Stimulated activated CD8-positive, alpha-beta memory T cell treated with anti-CD3 and anti-CD28 coated beads, Interleukin-4, amount 100 ng/mL, for 4 hours (primary cell): ENCODE data around the gene RAB25.

ENCODE experiments used
- DNase-seq, 2 donors: peaks; one replicate each; pipeline ENCODE4 v3.0.0-alpha.2; 2020; ENCODE audit warnings: low read depth in 2 of 2, low spot score in 1 of 2

RAB25 gene

GRCh38 chr1:156100205-156100995, 39.4 kb downstream of the RAB25 start:
- DNase-seq, result no peak

GRCh38 chr1:156101880-156102279, 40.9 kb downstream of the RAB25 start:
- no peak for DNase-seq

DNA sequence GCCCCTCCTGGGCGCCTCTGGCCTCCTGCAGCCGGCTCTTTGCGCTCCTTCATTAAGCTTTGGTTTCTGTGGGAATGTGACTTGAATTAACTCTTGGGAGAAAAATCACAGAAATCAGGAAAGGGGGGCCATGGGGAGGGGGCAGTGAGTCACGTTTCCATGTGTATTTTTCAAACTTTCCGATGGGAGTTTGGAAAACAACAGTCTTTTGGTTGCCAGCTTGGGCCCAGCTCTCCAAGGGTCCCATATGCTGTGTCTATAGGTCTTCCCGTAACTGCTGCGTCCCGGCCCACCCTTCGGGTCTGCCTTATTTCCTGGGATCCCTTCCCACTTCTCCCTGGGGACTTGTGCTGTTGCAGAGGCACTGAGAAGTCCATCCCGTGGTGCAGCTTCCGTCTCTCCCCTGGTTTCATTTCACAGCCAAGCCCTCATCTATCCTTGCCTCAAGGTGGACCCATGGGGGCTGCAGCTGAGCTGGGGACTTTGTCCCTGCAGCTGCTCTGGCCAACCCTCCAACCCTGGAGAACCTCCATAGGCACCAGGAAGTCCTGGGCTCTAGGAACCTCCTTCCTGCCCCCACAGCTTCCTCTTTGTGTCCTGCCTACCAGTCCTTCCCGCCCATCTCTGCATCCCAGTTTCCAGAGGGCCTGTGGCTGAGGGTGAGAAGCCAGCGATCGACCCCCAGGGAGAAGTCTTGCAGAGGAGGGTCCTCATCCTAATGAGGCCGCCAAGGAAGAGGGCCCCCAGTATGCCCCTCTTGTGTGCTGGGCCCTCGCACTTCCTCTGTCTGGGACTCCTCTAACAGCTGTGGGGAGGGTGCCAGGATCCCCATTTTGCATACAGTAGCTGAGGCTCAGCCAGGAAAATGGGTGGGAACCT, 41.9 kb downstream of the RAB25 start:
- DNase-seq, result no peak

- DNase-seq, result no peak
These were observed 42.6 kb downstream of the RAB25 start for GRCh38 chr1:156103521-156103947.

- DNase-seq, result no peak
These were observed 43.3 kb downstream of the RAB25 start for GRCh38 chr1:156104065-156104810.

GRCh38 chr1:156104861-156105832, 44.2 kb downstream of the RAB25 start:
- no peak for DNase-seq

DNA sequence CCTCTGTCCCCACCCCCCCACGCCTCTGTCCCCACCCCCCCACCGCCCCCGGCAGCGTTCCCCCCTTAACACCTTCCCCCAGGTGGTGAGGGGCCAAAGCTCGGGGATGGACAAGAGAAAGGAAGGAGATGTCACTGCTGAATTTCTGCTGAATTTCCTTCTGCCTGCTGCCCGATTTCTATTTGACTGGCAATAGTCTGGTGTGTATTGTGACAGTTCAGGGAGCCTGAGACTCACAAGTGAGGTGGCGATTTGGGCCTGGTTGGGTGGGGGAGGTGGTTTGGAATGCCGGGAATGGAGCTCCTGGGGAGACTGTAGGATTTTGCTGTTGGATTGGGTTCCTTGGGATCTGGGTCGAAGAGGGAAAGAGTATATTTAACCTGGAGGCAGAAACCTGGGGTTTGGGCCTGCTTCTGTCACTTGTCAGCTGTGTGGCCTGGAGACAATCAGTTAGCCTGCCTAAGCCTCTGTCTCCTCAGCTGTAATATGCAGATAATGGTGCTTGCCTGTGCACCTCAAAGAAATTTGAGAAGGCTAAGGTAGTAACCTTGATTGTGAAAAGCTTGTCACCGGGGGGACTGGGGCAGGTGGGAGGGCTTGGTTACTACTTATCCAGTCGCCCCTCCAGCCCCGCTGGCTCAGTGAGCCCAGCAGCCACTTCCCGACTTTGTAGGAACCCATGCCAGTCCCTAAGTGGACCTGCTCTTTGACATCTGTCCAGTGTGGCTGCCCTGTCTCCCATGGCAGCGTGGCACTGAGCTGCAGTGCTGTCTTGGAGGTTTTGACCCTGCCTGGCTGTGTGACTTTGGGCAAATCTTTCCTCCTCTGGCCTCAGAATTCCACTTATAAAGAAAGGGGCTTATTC, 45.9 kb downstream of the RAB25 start:
- no peak for DNase-seq

DNA sequence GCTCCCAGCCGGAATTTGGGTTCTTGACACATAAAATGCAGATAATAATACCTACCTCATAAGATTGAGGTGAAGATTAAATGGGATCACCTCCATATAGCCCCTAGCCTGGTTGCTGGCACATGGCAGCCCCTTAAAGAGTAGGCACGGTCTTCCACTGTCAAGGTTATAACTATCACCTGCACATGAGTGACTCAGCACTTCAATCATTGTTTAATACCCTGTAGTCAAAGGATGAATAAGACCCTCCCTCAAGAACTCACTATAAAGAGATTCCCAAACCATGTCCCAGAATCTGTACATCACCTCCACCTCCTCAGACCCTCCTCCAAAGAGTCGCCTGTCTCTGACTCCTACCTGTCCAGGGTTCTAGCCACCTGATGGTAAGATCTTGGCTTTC, 47.1 kb downstream of the RAB25 start:
- DNase-seq, result no peak

- no peak for DNase-seq
These were observed 47.8 kb downstream of the RAB25 start for GRCh38 chr1:156108664-156109241.

DNA sequence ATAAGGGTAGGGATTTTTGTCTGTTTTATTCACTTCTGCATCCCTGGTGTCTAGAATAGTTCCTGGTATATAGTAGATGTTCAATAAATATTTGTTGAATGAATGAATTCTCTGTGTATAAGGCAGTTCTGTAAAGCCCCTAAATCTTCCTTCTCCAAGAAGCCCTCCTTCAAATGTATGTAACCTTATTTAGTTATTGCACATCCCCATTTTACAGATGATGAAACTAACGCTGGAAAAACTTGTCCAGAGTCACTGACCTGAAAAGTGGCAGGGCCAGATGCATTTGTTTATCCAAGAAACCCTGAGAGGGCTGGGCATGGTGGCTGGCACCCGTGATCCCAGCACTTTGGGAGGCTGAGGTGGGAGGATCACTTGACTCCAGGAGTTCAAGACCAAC, 49.3 kb downstream of the RAB25 start:
- DNase-seq, result no peak

- DNase-seq, result no peak
These were observed 50.5 kb downstream of the RAB25 start for GRCh38 chr1:156111355-156111962.

DNA sequence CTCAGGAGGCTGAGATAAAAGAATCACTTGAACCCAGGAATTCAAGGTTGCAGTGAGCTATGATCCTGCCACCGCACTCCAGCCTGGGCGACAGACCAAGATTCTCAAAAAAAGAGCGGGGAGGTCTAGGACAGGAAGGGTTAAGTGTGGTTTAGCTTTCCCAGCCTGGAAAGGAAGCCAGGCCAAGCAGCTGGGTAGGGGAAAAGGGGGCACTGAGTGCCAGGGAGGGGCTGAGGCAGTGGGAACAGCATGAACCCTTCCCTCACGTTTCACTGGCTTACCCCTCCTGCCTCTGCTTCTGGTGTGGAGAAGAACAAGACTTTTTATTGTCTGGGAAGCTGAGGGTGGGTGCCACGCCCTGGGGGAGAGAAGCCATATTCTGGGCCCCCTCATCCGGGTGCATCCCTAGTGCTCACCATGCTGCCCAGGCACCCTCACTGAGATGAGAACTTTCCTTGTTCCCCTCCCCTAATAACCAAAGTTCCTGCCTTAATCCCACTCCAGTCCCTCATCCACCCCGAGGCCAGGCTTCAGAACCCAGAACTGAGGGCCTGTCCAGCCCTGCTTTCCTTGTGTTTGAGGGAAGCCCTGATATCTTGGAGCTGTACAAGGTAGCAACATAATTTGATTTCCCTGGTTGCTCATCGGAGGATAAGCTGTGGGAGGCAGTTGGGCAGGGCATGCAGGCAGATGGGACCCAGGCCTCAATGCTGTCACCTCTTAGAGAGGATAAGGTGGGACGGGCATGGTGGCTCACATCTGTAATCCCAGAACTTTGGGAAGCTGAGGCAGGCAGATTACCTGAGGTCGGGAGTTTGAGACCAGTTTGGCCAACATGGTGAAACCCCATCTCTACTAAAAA, 51.5 kb downstream of the RAB25 start:
- DNase-seq, result no peak

- no peak for DNase-seq
These were observed 52.5 kb downstream of the RAB25 start for GRCh38 chr1:156113282-156113950.

DNA sequence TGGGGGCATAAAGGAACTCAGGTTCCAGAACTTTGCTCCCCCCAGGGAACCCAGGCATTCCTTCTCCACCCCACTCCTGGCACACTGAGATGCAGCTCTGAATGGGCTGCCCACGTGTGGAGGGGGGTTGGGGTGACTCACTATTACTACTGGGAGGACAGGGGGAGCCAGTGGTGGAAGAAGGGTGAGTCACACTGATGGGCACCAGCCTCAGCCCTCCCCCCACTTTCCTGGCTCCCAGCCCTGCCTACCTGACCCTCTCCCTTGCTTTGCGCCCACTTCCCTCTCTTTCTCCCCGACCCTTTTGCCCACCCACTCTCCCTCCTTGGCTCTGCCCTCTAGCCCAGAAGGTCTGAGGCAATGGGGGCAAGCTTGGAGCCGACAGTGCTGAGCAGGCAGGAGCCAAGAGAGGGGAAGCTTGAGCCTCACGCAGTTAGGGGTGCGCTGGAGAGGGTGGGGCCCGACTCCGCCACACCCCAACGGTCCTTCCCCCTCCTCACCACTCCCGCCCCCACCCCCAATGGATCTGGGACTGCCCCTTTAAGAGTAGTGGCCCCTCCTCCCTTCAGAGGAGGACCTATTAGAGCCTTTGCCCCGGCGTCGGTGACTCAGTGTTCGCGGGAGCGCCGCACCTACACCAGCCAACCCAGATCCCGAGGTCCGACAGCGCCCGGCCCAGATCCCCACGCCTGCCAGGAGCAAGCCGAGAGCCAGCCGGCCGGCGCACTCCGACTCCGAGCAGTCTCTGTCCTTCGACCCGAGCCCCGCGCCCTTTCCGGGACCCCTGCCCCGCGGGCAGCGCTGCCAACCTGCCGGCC, 53.4 kb downstream of the RAB25 start, which contains the start of gene LMNA:
Gene LMNA, plus strand, starts transcription at position 611 of the 818 bp plus-strand sequence. CDS start 208 bp downstream, outside the sequence.
- DNase-seq, result peak; percentile 57 to 78

DNA sequence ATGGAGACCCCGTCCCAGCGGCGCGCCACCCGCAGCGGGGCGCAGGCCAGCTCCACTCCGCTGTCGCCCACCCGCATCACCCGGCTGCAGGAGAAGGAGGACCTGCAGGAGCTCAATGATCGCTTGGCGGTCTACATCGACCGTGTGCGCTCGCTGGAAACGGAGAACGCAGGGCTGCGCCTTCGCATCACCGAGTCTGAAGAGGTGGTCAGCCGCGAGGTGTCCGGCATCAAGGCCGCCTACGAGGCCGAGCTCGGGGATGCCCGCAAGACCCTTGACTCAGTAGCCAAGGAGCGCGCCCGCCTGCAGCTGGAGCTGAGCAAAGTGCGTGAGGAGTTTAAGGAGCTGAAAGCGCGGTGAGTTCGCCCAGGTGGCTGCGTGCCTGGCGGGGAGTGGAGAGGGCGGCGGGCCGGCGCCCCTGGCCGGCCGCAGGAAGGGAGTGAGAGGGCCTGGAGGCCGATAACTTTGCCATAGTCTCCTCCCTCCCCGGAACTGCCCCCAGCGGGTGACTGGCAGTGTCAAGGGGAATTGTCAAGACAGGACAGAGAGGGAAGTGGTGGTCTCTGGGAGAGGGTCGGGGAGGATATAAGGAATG, 54.1 kb downstream of the RAB25 start:
- DNase-seq, result no peak
